Activated T-cell treated with anti-CD3 and anti-CD28 coated beads, Interleukin-2, amount 50 U/mL, for 1 hour (primary cell): ENCODE measurements around the gene CRACR2A.

Source experiments
- DNase-seq: peaks from one replicate; pipeline ENCODE4 v3.0.0-alpha.2; 2020

CRACR2A gene

GRCh38 chr12:3592856-3593625, 159.9 kb downstream of the CRACR2A start:
- DNase-seq = no peak

- no peak for DNase-seq
Observed at GRCh38 chr12:3589745-3590144, 163.2 kb downstream of the CRACR2A start.

- no peak for DNase-seq
Observed at GRCh38 chr12:3587402-3588013, 165.4 kb downstream of the CRACR2A start.

GRCh38 chr12:3583656-3584334, 169.1 kb downstream of the CRACR2A start:
- DNase-seq = no peak

GRCh38 chr12:3580094-3580749, 172.7 kb downstream of the CRACR2A start:
- no peak for DNase-seq

- no peak for DNase-seq
Observed at GRCh38 chr12:3579446-3580093, 173.3 kb downstream of the CRACR2A start.

- DNase-seq = no peak
Observed at GRCh38 chr12:3578557-3578956, 174.4 kb downstream of the CRACR2A start.

GRCh38 chr12:3576891-3577290, 176.0 kb downstream of the CRACR2A start:
- no peak for DNase-seq

- no peak for DNase-seq
Observed at GRCh38 chr12:3574986-3575385, 177.9 kb downstream of the CRACR2A start.

GRCh38 chr12:3572560-3572959, 180.3 kb downstream of the CRACR2A start:
- DNase-seq = no peak

GRCh38 chr12:3571724-3572123, 181.2 kb downstream of the CRACR2A start:
- DNase-seq = no peak

GRCh38 chr12:3571323-3571722, 181.6 kb downstream of the CRACR2A start:
- no peak for DNase-seq

GRCh38 chr12:3568695-3569094, 184.2 kb downstream of the CRACR2A start:
- DNase-seq = no peak

- DNase-seq = no peak
Observed at GRCh38 chr12:3565985-3566384, 186.9 kb downstream of the CRACR2A start.
